GM12872 (cell line): ENCODE data around the gene OR8B12.

ENCODE experiments used
- CTCF ChIP-seq: IDR thresholded peaks from 3 replicates; pipeline ENCODE4 v1.5.1; 2011; ENCODE audit warnings: low read depth, mild to moderate bottlenecking, low read length, moderate library complexity; ENCODE audit not compliant: insufficient read depth

Gene OR8B12

DNA sequence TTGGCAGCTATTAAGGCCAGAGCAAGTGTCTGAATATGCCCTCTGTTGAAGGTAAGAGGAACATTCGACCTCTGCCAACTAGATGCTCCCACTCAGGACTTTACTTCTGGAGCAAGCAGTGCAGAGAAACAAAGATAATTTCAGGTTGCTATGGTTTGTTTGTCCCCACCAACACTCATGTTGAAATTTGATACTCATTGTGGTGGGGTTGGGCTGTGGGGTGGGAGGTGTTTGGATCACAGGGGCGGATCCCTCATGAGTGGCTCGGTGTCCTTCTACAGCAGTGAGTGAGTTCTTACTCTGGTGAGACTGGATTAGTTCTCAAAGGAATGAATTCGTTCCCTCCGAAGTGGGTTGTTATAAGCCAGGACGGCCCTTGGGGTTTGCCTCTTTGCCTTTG lies 38.4 kb upstream of the OR8B12 start:
- TF ChIP-seq CTCF, result no peak

DNA sequence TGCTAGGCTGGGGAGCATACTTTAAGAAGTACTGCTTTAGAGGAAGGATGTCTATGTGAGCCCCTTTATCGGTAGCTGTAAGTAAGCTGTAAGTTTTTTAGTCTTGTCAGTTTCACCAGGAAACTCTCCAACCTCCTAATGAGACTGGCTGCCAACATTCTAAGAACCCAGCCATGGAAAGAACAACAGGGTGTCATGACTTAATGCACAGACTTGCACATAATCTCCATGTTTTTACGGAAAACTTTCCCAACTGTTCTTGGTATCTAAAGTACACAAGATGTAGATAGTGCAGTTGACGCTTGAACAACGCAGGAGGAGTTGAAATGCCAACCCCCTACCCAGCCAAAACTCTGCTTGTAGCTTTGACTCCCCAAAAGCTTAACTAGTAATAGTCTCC lies 35.3 kb upstream of the OR8B12 start:
- TF ChIP-seq CTCF, result no peak

DNA sequence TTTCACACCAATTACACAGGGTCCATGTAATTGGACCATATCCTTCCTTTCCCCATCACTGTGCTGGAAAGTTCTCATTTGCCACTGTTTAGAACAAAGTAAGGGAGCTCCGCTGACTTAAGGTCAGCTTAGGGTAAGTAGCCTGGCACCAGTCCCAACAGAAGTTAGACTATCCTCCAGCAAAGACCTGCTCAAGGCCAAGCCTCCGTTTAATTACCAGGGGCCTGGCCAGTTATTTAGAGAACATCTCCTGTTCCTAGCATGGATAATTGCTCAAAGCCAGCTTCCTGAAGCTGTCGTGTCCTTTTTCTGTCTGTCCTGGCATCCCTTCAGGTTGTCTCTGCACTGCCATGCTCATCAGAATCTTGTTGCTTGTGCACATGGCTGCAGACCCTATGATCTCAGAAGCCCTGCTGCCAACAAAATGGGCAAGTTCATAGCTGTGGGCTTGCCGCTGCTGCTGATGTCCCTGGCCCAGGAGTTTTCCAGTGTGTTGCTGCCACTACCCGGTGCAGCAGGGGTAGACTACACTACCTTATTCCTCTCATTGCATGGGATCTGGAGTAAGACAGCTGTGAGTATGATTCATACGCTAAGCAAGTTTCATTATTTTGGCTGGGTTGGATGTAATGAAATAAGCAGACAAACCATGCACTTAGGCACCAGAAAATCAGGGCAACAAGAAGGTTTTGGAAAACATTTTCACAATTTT lies 34.4 kb upstream of the OR8B12 start:
- no peak for TF ChIP-seq CTCF

GRCh38 chr11:124570160-124570559 lies 26.7 kb upstream of the OR8B12 start:
- TF ChIP-seq CTCF, result no peak

DNA sequence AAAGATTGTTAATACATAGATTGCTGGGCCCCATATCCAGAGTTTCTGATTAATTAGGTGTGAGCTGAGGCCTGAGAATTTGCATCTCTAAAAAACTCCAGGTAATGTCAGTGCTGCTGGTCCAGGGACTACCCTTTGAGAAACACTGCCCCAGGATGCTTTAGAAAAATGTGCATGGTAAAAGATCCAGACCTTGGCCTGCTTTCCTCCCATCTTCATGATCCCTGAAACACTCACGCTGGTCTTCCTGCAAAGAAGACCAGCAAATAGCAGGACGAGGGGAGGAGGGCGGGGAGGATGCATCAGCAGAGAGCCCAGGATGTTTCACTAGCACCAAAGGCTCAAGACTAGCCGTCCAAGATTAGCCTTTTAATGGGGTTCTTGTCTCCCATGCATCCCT lies 26.2 kb upstream of the OR8B12 start, which contains the start of gene OR8A1:
OR8A1 (plus strand) TSS at position 301 of the 400 bp plus-strand sequence. CDS start 123 bp downstream, outside the sequence.
- no peak for TF ChIP-seq CTCF

- TF ChIP-seq CTCF, result no peak
Measured at GRCh38 chr11:124556828-124557227, 13.4 kb upstream of the OR8B12 start.

GRCh38 chr11:124551987-124552386 lies 8.5 kb upstream of the OR8B12 start:
- no peak for TF ChIP-seq CTCF

- peak; percentile 19; the same call in 1 of the 3 replicates for TF ChIP-seq CTCF
Measured at GRCh38 chr11:124551189-124551588, 7.7 kb upstream of the OR8B12 start.
